ENCODE measurements around the gene L2HGDH. TPM values are rescaled to one million over a fixed set of nuclear protein-coding genes. Genes with fewer than 3 reads are reported as not detected.

L2HGDH gene
- total and polyA plus RNA-seq, 9 of the 15 experiments (the other 6 are each of a cell fraction or from before 2014, with no cell fraction given): 1.7 to 16.1 (median 10.5) TPM

GRCh38 chr14:50231475-50232275 is 80.4 kb downstream of the L2HGDH start, which contains the start of gene SOS2 (continued):
- TF ChIP-seq ZBTB43 (CRISPR knock-in tag; IDR thresholded peaks at IDR 0.05) (no peak), ATF7 (IDR thresholded peaks at IDR 0.05) (peak; percentile 51), NONO (IDR thresholded peaks at IDR 0.05; ENCODE audit: low read depth in 2 of 2, low read length in 1 of 2) (peak; percentile 37 to 70; a peak in 3 of 4 replicates), RB1 (IDR thresholded peaks at IDR 0.05; ENCODE audit: low read depth) (peak; percentile 48; the same call in 1 of the 2 replicates), TRIM24 (IDR thresholded peaks at IDR 0.05) (no peak), ETS2 (tag; IDR thresholded peaks at IDR 0.05; ENCODE audit: borderline replicate concordance, poor library complexity, severe bottlenecking) (no peak), MITF (IDR thresholded peaks at IDR 0.05) (no peak), PRPF4 (IDR thresholded peaks at IDR 0.05; ENCODE audit: insufficient read depth, low read depth, low read length, poor library complexity, severe bottlenecking) (no peak), THRB (CRISPR knock-in tag; conservative IDR thresholded peaks at IDR 0.05) (no peak), TCF3 (CRISPR knock-in tag; IDR thresholded peaks at IDR 0.05) (no peak), NFXL1 (CRISPR knock-in tag; IDR thresholded peaks at IDR 0.05) (no peak), ARID4B (CRISPR knock-in tag; IDR thresholded peaks at IDR 0.05) (0 out of 2 replicates have a peak, but pooled peaks have one; percentile 51), ZNF316 (IDR thresholded peaks at IDR 0.05) (no peak), IRF1 (CRISPR knock-in tag; IDR thresholded peaks at IDR 0.05; ENCODE audit: borderline replicate concordance) (no peak), POLR2B (IDR thresholded peaks at IDR 0.05; ENCODE audit: low read depth, partially characterized antibody) (peak; percentile 65), NFATC3 (IDR thresholded peaks at IDR 0.05) (no peak), KLF6 (CRISPR knock-in tag; IDR thresholded peaks at IDR 0.05; ENCODE audit: borderline replicate concordance) (no peak), NBN (IDR thresholded peaks at IDR 0.05; ENCODE audit: low read depth) (no peak), ZFX (CRISPR knock-in tag; IDR thresholded peaks at IDR 0.05) (peak; percentile 93)
